ENCODE data around the gene PPP1R9B. TPM values are rescaled to one million over a fixed set of nuclear protein-coding genes. Genes with fewer than 3 reads are reported as not detected.

PPP1R9B gene
- total RNA-seq: 10 to 100 TPM; 81.1 to 82.4 TPM
- 49.1 TPM for polyA plus RNA-seq (ENCODE audit: insufficient read depth, low read depth, low replicate concordance)
- long read RNA-seq, donor 1, full-length matches to known transcripts: 2 of 8 reads
- long read RNA-seq, donor 1, partial matches to known transcripts: 6 of 8 reads
- long read RNA-seq, donor 1, other reads (novel, unspliced or antisense): 0 of 8 reads
- long read RNA-seq, donor 2: 0 reads

DNA sequence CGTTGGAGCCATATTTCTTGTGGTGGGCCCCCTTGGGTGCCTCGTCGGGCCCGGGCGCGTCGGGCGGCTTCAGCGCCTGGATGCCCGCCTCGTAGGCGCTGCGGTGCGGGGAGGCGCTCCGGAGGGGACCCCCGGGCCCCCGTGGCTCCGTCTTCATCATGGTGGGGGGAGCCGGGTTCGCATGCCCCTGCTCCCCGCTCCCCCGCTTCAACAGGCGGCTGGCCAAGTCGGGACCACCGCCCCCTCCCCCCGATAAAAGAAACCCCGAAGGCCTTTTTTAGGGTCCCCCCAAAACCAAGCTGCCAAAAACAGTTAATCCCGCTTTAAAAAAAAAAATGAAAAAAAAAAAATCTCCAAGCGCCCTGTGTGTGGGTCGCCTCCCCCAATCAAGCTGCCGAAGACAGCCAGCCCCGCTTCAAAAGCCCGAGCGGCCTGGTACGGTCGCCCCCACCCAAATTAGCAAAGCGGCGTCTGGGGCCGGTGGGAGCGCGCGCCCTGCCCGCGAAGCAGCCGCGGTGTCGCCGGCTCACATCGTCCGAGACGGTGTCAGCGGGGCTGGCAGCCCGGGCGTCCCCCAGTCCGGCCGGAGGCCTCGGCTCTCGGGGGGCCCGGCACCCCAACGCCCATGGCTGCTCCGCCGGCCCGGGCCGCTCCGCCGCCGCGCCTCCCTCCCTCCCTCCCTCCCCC, at the start of gene PPP1R9B:
Gene PPP1R9B (minus strand): TSS at position 324 of the 687 bp plus-strand sequence. CDS start 164 bp downstream, at position 160.
- peak within 1 kb of the TSS; percentile 81 to 84 for H3K27ac ChIP-seq
- no peaks in the 10 kb centered on the region for H3K36me3 ChIP-seq (ENCODE audit: low read depth, missing control alignments)
- no peak for DNase-seq
- intact Hi-C loops (cut with DNase I; ENCODE audit: low total_unique reads): no loop called here
- no peaks in the 10 kb centered on the region for H3K27me3 ChIP-seq
- 0% methylated on average over 46 to 61 of the region's 69 CpGs for WGBS, 2 donors
- H3K4me1 ChIP-seq: peaks cover 71% of the 10 kb centered on the region
- no peaks in the 10 kb centered on the region for H3K9me3 ChIP-seq
- peak within 1 kb of the TSS; percentile 69 to 91 for H3K4me3 ChIP-seq
- TF ChIP-seq, protein P1, sequence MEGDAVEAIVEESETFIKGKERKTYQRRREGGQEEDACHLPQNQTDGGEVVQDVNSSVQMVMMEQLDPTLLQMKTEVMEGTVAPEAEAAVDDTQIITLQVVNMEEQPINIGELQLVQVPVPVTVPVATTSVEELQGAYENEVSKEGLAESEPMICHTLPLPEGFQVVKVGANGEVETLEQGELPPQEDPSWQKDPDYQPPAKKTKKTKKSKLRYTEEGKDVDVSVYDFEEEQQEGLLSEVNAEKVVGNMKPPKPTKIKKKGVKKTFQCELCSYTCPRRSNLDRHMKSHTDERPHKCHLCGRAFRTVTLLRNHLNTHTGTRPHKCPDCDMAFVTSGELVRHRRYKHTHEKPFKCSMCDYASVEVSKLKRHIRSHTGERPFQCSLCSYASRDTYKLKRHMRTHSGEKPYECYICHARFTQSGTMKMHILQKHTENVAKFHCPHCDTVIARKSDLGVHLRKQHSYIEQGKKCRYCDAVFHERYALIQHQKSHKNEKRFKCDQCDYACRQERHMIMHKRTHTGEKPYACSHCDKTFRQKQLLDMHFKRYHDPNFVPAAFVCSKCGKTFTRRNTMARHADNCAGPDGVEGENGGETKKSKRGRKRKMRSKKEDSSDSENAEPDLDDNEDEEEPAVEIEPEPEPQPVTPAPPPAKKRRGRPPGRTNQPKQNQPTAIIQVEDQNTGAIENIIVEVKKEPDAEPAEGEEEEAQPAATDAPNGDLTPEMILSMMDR (IDR thresholded peaks at IDR 0.05): no peak
- TF ChIP-seq POLR2A (IDR thresholded peaks at IDR 0.05): no peak

DNA sequence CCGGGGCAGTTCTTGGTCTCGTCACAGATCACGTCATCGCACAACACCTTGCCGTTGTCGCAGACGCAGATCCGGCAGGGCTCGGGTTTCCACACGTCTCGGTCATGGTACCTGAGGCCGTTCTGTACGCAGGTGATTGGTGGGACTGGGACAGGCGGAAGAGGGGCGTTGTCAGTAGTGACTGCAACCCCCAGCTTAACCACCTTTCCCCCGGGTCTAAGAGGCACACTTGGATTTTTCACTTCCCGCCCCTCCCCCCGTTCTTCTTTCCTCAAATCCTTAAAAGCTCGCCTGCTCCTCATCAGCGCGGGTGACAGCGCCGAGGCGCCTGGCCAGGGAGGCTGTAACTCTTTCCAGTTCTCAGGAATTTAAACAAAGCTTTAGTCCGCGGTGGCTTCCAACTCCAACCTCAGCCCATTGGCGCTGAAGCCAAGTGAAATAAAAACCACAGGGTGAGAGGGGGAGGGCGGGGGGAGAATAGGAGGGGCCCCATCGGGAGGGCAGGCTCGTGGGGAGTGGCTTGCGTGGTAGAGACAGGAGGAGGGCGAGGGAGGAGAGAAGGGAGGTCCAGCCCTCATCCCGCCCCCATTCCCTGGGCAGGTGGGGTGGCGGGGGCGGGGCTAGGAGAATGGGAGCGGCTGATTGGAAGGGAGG, 49.5 kb upstream of the PPP1R9B start:
- TF ChIP-seq, protein P1 (IDR thresholded peaks at IDR 0.05): no peak
- TF ChIP-seq POLR2A (IDR thresholded peaks at IDR 0.05): no peak
- DNase-seq: peak; percentile 90
- Histone ChIP-seq H3K4me1 (peaks cover 30% of the 10 kb centered on the region), H3K36me3 (ENCODE audit: low read depth, missing control alignments) (no peaks in the 10 kb centered on the region), H3K27ac (peak overlapping the region; percentile 86 to 92), H3K9me3 (no peaks in the 10 kb centered on the region), H3K27me3 (no peaks in the 10 kb centered on the region), H3K4me3 (peak overlapping the region; percentile 74 to 83)
- intact Hi-C loops (cut with DNase I; ENCODE audit: low total_unique reads): loop anchor here (5.0 kb wide), 1 partner anchor 72 kb away; the partner anchor contains the start of gene TMEM92
- 2 to 4% methylated on average over 22 to 34 of the region's 36 CpGs for WGBS, 2 donors

DNA sequence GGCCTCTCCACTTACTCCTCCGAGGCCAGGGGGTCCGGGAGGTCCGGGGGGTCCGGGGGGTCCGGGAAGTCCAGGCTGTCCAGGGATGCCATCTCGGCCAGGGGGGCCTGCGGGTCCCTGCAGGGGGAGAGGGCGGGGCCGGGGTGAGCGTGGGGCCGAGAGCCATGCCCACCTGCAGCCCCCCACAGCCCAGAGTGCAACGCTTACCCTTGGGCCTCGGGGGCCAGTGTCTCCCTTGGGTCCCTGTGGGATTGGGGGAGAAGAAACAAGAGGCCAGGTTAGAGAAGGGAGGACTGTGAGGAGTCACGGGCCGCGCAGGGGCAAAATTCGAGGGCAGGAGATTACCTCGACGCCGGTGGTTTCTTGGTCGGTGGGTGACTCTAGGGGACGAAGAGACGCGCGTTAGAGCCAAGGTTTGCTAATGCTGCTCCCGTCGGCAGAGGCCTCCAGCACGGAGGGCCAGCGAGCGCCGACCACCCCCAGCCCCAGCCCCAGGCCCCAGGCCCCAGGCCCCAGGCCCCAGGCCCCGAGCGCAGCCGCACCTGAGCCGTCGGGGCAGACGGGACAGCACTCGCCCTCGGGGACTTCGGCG, 48.8 kb upstream of the PPP1R9B start:
- peak overlapping the region; percentile 74 to 83 for H3K4me3 ChIP-seq
- TF ChIP-seq, protein P1 (IDR thresholded peaks at IDR 0.05): no peak
- TF ChIP-seq POLR2A (IDR thresholded peaks at IDR 0.05): no peak
- no peaks in the 10 kb centered on the region for H3K36me3 ChIP-seq (ENCODE audit: low read depth, missing control alignments)
- DNase-seq: no peak
- peak overlapping the region; percentile 41 to 92 for H3K27ac ChIP-seq
- H3K27me3 ChIP-seq: no peaks in the 10 kb centered on the region
- WGBS, 2 donors: 24 to 28% methylated on average over 14 to 25 of the region's 41 CpGs
- no peaks in the 10 kb centered on the region for H3K9me3 ChIP-seq
- peaks cover 24% of the 10 kb centered on the region for H3K4me1 ChIP-seq
- intact Hi-C loops (cut with DNase I; ENCODE audit: low total_unique reads): no loop called here

- no peaks in the 10 kb centered on the region for H3K27me3 ChIP-seq
- TF ChIP-seq, protein P1 (IDR thresholded peaks at IDR 0.05): peak; percentile 41 to 67 (median 49)
- no peak for TF ChIP-seq POLR2A (IDR thresholded peaks at IDR 0.05)
- no peaks in the 10 kb centered on the region for H3K9me3 ChIP-seq
- peak; percentile 76 for DNase-seq
- intact Hi-C loops (cut with DNase I; ENCODE audit: low total_unique reads): no loop called here
- H3K4me1 ChIP-seq: peaks cover 13% of the 10 kb centered on the region
- peak overlapping the region; percentile 20 to 24 for H3K27ac ChIP-seq
- 35 to 55% methylated on average over 7 of the region's 7 CpGs for WGBS, 2 donors
- H3K36me3 ChIP-seq (ENCODE audit: low read depth, missing control alignments): no peaks in the 10 kb centered on the region
- no peak overlapping the region for H3K4me3 ChIP-seq
Observed at GRCh38 chr17:50198026-50198669, 47.7 kb upstream of the PPP1R9B start.
